HG02759 (cell line): Measurements from ENCODE around the gene STUM.
A peak's percentile ranks its signal among the peaks of the same experiment; 100 is the strongest.

ENCODE experiments used
- ATAC-seq: cut with Tn5 transposase; IDR thresholded peaks from one replicate; pipeline ENCODE4 v1.9.1; 2021; ENCODE audit warnings: mild to moderate bottlenecking, moderate library complexity; ENCODE audit not compliant: unreplicated experiment

The STUM gene

GRCh38 chr1:226533220-226533619 lies 15.3 kb upstream of the STUM start:
- no peak for ATAC-seq

- no peak for ATAC-seq
Measured at GRCh38 chr1:226534098-226534497, 14.5 kb upstream of the STUM start.

GRCh38 chr1:226534645-226535044 lies 13.9 kb upstream of the STUM start:
- ATAC-seq: no peak

GRCh38 chr1:226535666-226536065 lies 12.9 kb upstream of the STUM start:
- no peak for ATAC-seq

- no peak for ATAC-seq
Measured at GRCh38 chr1:226541231-226541630, 7.3 kb upstream of the STUM start.

- ATAC-seq: no peak
Measured at GRCh38 chr1:226541631-226542622, 6.6 kb upstream of the STUM start.

GRCh38 chr1:226542623-226543103 lies 5.9 kb upstream of the STUM start:
- no peak for ATAC-seq

GRCh38 chr1:226545836-226546596 lies 2.5 kb upstream of the STUM start:
- ATAC-seq: no peak

GRCh38 chr1:226546926-226547325 lies 1.6 kb upstream of the STUM start:
- ATAC-seq: no peak

GRCh38 chr1:226547754-226548191 lies 791 bp upstream of the STUM start:
- ATAC-seq: peak; percentile 58

- no peak for ATAC-seq
Measured at GRCh38 chr1:226549094-226549936, 751 bp downstream of the STUM start.

- ATAC-seq: peak; percentile 62
Measured at GRCh38 chr1:226549937-226550671, 1.5 kb downstream of the STUM start.

- ATAC-seq: no peak
Measured at GRCh38 chr1:226550672-226551041, 2.1 kb downstream of the STUM start.

GRCh38 chr1:226551299-226551698 lies 2.7 kb downstream of the STUM start:
- ATAC-seq: no peak

- no peak for ATAC-seq
Measured at GRCh38 chr1:226552061-226552460, 3.5 kb downstream of the STUM start.

- no peak for ATAC-seq
Measured at GRCh38 chr1:226553266-226553923, 4.8 kb downstream of the STUM start.

- ATAC-seq: no peak
Measured at GRCh38 chr1:226553924-226554282, 5.3 kb downstream of the STUM start.

- no peak for ATAC-seq
Measured at GRCh38 chr1:226555092-226555491, 6.5 kb downstream of the STUM start.

GRCh38 chr1:226557424-226557823 lies 8.9 kb downstream of the STUM start:
- ATAC-seq: no peak
